GM18870 (cell line): ENCODE results near the gene EEF2KMT.

Experiments
- ATAC-seq: cut with Tn5 transposase; IDR thresholded peaks from one replicate; pipeline ENCODE4 v1.9.1; 2021; ENCODE audit warnings: moderate library complexity; ENCODE audit not compliant: unreplicated experiment

EEF2KMT gene

DNA sequence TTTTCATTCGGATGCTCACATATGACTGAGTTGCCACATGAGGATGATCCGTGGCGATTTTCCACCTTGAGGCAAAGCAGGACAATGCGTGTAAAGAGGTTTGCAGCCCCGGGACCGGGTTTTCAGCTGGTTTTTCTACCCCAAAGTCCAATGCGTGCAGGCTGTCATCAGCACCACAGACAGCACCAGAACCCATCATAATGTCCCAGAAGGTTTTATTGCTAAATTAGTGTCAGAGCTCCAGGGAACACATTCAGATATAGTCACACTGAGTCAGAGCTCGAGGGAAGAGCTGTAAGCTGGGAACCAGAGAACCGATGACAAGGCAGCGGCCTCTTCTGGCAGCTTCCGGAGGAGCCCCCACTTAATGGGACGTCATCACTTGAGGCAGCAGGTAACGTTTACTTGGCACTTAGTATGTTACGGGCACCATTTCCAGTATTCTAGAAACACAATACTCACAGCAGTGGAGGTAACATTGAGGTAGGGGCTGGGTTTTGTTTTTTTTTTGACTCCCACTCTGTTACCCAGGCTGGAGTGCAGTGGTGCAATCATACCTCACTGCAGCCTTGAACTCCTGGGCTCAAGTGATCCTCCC, 54.9 kb downstream of the EEF2KMT start:
- no peak for ATAC-seq

DNA sequence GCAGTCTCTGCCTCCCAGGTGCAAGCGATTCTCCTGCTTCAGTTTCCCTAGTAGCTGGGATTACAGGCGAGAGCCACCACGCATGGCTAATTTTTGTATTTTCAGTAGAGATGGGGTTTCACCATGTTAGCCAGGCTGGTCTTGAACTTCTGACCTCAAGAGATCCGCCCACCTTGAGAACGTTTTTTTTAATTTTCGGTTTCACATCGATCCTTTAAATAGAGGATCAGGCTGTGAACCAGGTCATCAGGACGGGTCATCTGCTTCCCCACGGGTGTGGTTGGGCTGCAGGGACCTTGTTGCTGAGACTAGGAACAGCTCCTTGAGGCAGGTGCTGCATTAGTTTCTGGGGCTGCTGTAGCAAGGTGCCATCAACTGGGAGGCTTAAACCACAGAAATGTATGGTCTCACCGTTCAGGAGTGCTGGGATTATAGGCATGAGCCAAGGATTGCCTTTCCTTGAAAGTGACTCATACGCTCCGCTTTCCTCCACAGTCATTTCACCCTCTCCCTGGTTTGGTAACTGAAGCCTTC, 55.9 kb downstream of the EEF2KMT start:
- ATAC-seq, result no peak

DNA sequence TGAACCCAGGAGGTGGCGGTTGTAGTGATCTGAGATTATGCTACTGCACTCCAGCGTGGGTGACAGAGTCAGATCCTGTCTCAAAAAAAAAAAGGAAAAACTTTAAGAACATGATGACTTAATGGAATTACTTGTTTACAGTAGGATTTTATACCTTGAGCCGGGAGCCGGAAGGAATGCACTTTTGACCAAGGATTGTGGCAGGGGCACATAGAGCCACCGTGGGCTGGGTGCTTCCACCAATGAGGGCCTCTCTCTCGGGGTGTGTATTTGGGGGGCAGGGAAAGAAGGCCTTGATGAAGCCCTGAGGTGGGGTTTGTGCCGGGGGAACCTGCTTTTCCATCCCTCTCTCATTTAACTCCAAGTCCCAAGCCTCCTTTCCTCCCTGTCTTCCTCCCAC, 57.1 kb downstream of the EEF2KMT start:
- no peak for ATAC-seq

DNA sequence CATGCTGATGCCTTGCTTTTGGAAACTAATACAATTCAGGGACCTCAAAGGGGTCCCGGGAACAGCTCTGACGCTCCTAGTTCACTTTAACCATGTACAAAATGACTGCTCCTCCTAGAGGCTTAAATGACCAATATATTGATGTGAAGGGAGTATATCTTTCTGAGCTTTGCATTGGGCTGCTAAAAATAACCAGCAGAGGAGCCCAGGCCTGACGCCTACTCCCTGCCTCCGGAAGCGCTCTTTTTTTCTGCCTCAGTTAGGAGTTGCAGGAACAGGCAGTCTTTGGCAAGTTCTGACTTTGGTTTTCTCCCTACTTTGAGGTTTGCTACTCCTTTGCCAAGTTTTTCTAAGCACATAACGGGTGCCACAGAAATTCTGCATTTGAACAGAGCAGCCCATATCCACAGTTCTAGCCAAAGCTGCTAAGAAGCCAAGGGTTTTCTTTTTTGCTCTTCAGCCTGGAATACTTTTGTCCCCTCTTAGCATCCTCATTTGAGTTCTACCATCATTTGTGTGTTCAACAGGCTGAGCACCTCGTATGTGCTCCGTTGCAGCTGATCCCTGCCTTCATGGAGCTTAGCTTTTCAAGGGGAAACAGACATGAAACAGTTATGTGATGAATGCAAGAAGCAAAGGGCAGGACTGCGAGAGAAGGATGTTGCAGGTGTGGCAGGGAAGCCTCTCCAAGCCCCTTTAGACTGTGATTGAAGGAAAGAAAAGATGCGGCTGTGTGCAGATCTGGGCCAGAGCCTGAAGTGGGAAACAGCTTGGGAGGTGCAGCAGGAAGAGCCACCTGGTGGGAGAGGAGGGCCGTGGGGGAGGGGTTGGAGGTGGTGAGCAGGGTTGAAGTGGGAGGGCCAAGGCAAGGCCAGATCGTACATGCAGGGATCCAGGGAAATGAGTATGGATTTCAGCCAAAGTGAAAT, 61.1 kb downstream of the EEF2KMT start:
- ATAC-seq, result no peak

DNA sequence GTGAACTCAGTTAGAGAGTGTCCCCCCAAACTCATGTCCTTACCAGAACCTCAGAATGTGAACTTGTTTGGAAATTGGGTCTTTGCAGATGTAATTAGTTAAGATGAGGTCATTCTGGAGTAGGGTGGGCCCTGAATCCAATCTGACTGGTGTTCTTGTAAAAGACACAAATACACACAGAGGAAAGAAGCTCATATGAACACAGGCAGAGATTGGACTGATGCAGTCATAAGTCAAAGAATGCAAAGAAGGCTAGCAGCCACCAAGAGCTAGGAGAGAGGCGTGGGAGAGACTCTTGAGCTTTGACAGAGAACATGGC, 61.7 kb downstream of the EEF2KMT start:
- ATAC-seq, result no peak
